CD4-positive, alpha-beta T cell treated with Interferon alpha-2 for 1 hour (primary cell): ENCODE measurements around the gene LEMD1.

Source experiments
- DNase-seq, 2 donors: peaks; one replicate each; pipeline ENCODE4 v3.0.0-alpha.2; 2020 to 2022

Gene LEMD1, protein sequence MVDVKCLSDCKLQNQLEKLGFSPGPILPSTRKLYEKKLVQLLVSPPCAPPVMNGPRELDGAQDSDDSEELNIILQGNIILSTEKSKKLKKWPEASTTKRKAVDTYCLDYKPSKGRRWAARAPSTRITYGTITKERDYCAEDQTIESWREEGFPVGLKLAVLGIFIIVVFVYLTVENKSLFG

GRCh38 chr1:205421798-205422197 is at the start of gene LEMD1:
Gene LEMD1, minus strand, starts transcription at chr1:205422056. Its CDS starts 1,520 bp downstream, at chr1:205420536.
- DNase-seq: no peak

DNA sequence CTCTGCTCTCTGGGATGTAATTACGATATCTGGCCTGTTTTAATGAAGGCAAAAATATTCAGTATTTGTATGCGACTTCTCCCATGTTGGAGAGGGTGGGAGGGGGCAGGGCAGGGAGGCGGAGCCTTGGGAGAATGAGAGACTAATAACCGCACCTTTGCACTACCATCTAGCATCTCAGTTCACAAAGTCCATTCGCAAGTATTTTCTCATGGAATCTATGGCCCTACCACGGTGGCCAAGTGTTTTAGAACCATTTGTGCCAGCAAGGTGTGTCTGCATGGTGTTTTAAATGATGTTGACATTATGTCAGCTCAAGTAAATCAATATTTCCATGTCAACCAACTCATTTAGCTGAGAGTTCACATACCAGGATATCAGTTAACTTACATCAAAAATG is 48.3 kb upstream of the LEMD1 start:
- no peak for DNase-seq

DNA sequence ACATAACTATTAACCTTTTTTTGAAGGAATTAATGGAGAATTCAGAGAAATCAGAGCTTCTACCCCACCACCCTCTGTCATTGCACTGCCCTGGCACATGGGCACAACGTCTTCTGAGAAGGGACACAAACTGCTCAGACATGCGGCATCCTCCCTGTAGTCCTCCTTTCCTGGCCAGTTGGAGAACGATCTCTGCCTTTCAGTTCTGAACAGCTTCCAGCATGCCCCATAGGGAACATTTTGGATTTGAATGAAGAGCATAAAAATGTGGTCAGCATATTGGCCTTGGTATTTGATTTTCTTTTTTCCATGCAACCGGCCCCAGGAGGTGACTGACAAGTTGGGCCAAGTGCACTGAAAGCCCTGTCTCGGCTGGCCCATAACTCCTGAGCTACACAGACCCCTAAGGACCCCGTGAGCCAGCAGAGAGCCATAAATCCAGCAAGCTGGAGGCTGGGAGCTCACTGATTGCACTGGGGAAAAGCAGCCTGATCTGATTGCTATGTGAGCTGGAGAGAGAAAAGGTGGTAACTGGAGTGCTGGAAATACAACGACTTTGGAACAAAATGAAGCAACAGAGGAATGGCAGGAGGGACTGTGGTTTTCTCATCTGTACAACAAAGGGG is 44.9 kb upstream of the LEMD1 start:
- DNase-seq: no peak

GRCh38 chr1:205465392-205465791 is 43.5 kb upstream of the LEMD1 start:
- DNase-seq: no peak

DNA sequence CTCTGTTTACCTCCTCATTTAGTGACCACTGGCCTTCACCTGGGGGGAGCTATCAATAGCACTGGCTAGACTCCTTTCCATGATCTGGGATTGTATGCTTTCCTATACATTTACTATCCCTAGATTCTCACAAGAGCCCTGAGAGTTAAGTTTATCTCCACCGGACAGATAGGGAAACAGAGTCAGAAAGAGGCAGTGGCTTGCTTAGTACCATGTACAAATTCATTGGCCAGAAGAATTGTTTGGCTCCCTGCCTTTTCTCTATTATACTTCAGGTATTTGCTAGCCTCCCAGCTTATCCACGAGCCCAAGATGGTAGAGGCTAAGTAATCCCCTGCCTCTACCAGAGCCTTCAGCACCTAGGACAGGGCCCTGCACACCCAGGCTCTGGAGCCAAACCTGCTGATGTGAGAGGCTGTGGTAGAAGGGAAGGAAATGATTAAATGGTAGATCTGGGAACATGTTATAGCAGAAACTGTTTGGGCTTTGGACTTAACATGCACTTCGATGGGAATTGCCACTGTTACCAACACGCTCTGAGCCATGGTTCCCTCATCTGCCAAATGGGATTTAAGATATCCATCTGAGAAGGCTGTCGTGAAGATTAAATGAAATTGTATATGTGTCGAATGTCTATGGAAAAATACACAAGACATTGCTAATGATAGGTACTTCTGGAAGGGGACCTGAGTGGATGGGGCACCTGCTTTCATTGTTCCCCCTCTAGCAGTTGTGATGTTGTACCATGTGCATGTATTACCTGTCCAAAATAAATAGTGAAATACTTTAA is 37.1 kb upstream of the LEMD1 start:
- DNase-seq: peak in 1 of 2 donors; percentile 32

DNA sequence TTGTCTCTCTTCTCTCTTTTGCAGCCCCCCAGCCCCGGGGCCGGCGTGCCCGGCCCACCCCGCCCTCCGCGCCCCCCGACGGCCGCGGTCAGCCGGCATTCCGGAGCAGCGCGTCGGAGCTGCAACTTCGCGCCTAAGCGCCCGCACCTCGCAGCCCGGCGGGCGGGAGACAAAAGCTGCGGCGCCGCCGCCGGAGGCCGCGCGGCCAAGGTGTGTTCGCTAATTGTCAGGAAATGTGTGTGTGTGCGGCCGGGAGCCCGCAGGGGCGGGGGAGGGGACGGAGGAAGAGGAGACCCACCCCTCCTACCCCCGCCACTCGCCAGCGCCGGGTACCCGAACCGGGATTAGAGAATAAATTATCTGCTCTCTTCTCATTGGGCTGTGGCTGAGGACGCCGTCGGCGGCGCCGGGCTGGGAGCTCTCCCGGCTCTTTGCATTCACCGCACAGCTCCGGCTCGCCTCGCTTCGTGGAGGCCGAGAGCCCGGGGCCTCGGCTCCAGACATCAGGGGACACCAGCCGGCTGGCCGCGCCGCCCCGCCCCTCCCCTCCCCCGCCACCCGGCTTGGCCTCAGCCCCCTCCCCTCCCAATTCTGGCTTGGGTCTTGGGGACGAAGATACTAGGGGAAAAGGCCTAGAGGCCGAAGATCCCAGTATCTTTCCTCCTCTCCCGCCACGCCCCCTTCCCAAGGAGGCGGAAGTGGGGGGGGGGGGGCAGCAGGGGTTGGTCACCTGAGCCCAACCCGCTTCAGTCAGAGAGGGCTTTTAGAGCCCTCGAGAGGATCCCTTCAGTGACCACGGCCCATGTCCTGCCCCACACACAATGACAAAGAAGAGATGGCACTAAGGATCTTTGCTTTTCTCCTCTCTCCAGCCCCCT is 35.3 kb upstream of the LEMD1 start:
- DNase-seq: no peak

DNA sequence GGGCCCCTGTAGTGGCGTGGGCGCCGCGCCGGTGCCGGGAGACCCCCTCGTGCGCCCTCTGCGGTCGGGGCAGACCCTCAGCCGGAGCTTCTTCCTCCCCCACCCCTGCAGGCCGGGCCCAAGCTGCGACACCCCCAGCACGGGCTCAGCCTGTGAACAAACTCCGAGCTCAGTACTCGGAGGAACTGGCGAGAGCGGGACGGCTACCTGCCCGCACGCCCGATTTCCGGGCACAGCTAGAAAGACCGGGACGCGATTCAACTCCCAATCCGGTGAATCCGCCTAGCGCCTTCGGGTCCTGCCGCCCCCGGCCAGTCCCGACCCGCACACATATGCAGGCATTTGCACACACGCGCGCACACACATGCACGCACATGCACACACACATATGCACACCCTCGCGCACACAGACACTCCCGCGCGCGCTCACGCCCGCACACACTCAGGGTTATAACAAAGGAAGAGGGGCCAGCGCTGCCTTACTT is 34.6 kb upstream of the LEMD1 start:
- DNase-seq: no peak

GRCh38 chr1:205455581-205456382 is 33.9 kb upstream of the LEMD1 start, which contains the start of gene BLACAT1:
Gene BLACAT1, minus strand, starts transcription at chr1:205456045.
- no peak for DNase-seq

DNA sequence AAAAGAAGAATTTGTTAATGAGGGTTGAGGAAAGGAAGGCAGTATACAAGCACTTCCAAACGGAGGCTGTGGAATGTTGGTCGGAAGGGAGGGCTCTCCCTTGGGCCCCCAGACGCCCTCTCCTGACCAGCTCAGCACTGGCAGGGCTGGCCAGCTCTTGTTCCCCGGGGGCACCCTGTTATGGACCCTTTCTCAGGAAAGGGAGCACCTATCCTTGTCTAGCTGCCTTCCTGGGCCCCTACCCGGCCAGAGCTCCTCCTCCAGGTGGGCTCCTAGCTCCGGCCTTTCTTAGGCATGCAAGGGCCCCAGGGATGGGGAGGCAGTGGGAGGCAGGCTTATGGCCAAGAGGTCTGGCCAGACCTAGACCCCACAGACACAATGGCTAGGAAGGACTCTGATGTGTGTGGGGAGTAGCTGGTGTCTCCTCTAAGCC is 33.1 kb upstream of the LEMD1 start:
- no peak for DNase-seq

DNA sequence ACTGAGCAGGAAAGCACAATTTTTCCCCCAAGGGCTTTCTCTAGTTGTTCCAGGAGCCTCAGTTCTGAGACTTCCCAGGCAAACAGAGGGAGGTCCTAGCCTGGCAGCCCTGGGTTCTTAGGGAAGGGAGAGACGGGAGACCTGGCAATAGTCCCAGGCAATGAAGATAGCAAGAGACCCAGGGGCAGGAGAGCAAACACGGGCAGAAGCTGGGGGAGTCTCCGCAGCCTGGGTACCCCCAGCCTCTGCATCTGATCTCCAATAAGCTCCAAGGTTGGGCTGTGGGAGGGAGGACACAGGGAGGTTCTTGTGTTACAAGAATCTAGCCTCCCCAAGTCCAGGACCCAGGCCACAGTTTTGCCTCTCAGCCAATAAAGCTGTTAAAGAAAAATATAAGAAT is 31.6 kb upstream of the LEMD1 start:
- no peak for DNase-seq

DNA sequence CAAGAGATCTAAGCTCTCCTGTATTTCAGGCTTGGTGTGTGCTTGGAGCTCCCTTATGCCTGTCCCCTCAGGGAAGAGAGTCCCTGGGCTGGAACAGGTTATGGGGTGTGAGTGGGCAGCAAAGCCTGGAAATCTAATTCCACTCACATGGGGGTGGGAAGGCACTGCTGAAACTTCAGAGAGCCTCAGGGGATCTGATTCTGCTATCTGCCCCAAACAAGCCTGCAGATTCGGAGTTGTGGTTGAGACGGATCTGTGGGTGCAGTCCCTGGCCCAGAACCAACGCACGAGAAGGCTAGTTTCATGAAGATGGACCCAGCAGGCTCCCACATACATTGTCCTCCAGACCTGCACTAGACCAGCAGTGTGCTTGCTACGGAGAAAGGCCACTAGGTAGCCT is 31.1 kb upstream of the LEMD1 start:
- no peak for DNase-seq

- DNase-seq: no peak
These were observed 30.5 kb upstream of the LEMD1 start for GRCh38 chr1:205452364-205452763.

DNA sequence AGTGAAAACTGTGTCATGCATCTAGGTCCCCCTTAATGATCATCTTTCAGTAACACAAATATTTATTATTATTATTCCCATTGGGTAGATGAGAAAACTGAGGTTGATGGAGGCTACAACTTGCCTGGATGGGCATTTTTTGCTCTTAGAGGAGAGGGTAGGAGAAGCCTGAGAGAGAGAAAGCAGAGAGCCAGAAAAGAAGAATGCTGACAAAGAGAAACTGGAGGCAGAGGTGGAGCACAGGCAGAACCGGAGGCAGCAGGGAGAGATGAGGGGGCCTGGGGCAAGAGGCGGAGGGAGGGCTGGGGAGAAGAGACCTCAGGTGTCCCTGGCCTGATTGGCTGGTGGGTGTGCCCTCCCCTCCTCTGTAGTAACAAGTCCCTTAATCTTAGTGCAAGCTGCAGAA is 29.9 kb upstream of the LEMD1 start:
- no peak for DNase-seq

DNA sequence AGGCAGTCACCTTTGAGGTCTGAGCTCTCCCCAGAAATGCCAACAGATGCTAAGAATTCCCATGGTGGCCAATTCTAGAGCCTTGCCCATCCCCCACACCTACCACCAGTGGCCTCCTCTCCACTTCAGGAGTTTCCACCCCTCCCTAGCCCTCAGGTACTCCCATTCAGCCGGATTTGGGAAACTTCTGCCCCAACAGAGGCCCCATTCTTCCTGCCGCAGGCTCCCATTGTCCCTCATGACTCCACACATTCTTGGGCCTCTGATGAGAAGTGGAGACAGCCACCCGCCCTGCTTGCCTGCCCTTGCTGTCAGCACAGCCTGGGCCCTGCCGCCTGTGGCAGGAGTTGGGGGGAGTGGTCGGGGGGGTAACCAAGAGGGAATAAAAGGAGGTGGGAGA is 29.3 kb upstream of the LEMD1 start:
- no peak for DNase-seq

- DNase-seq: no peak
These were observed 28.6 kb upstream of the LEMD1 start for GRCh38 chr1:205450448-205450847.

DNA sequence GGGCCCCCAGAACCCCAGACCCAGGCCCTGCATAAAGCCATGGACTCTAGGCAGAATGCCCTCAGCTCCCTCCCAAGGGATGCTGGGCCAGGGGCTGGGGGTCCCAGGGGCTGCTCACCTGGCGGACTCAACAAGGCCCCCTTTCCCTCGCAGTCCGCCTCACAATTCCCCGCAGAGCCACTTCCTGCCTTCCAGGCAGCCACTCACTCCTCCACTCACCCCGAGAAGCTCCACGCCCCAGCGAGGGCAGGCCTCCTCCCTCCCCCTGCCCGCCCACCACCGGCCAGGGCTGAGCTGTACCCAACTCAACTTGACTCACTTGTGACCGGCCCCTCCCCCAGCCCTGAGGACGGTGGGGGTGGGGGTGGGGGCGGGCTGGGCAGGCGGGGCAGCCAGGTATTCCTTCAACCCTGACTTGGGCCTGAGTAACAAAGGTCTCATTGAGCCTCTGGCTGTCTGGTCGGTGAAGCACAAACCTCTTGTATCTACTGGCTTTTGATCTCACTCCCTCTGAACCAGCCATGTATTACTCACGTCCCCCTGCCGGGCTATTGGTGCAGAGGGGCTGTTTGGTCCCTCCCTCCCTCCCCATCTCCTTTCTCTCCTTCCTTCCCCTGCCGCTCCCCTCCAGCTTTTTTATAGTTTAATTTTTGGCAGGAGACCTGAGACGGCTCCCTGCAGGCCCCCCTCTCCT is 28.0 kb upstream of the LEMD1 start:
- DNase-seq: no peak

DNA sequence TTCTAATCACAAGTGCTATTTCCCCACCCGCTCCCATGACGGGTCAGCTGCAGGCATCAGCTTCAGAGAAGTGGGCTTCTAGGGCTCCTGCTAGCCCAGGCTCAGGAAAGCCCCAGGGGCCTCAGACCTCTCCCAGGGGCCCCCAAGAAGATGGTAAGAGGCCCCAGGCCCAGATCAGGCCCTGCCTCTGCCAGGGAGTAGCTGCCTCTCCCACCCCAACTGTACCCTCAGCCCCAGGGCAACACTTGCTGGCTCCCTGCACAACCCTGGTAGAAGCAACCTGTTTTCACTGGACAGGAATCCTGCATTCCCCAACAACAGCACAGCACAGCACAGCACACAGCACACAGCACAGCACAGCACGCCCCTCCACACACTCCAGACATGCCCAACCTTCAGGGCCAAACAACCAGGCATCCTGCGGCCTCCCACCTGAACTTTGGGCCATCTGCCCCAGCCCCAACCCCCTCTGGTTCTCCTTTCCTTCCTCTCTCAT is 27.4 kb upstream of the LEMD1 start:
- no peak for DNase-seq

DNA sequence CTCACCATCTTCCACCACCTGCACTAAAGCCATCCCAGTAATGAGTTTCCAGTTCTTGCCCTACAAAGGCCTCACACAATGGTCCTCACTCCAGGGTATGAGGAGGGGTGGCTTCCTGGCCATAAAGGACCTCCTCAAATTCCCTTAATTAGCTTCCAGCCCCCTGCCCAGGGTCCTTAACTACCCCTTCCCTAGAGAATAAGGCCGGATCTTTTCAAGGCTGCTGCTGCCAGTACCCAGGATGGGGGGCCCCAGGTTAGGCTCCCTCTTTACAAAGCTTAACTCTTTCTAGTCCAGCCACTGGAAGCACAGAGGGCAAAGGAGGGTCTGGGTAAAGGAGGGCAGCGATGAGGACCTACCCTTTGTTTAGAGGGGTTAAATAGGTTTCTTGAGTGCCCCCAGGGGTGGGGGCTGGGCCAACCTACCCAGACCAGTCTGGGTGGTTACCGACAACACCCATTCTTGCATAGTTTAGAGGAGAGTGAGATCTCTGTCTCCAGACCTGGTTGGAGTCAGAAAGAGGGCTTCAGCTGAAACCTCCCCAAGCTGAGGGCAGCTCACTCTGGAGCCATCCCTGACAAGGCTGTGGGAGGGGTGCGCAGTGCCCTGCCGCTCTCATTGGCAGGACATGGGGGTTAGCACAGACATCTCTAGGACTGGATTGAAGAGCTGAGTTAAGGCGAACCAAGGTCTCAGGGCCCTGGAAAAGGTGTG is 26.8 kb upstream of the LEMD1 start:
- no peak for DNase-seq

- DNase-seq: no peak
These were observed 25.8 kb upstream of the LEMD1 start for GRCh38 chr1:205447457-205448341.
